ENCODE measurements around the gene CAPN8.

The CAPN8 gene

DNA sequence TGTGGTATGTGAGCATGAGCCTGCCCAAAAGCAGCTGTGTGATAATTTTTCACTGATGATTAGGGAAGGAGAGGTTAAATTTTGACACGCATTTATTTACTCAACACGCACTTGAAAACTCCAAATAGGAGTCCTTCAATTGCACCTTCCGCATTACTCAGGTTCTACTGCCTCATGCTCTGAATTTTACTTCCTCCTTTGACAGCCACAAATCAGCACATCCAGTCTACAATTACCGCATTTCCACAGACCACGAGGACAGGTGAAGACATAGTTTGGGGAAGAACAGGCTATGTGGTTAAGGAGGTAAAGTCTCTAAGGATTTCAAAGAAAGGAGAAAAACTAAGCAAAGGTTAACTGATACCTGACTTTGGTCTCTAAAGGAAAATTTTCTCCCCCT lies 2.6 kb downstream of the CAPN8 start:
- Histone ChIP-seq H3K9me3 (ENCODE audit: insufficient read depth, low read length, severe bottlenecking) (no peaks in the 10 kb centered on the region), H4K20me1 (ENCODE audit: insufficient read depth, low read length) (no peaks in the 10 kb centered on the region), H3K27ac (ENCODE audit: low read length) (no peak overlapping the region), H3K36me3 (ENCODE audit: insufficient read depth, low read length) (no peaks in the 10 kb centered on the region), H2AFZ (ENCODE audit: low read depth, low read length) (no peak overlapping the region), H3K4me2 (ENCODE audit: insufficient read depth, low read length) (no peak overlapping the region), H3K4me1 (ENCODE audit: insufficient read depth, low read length) (no peaks in the 10 kb centered on the region), H3K4me3 (ENCODE audit: low read depth in 1 of 2, low read length in 2 of 2) (no peak overlapping the region), H3K79me2 (ENCODE audit: insufficient read depth, low read length) (no peaks in the 10 kb centered on the region), H3K9ac (ENCODE audit: low read depth, low read length) (no peak overlapping the region), H3K27me3 (ENCODE audit: insufficient read depth, low read length, poor library complexity) (peaks cover 4% of the 10 kb centered on the region)
- DNase-seq (no peak), ATAC-seq (ENCODE audit: insufficient read depth, low read depth) (no peak)
- TF ChIP-seq, protein P1, sequence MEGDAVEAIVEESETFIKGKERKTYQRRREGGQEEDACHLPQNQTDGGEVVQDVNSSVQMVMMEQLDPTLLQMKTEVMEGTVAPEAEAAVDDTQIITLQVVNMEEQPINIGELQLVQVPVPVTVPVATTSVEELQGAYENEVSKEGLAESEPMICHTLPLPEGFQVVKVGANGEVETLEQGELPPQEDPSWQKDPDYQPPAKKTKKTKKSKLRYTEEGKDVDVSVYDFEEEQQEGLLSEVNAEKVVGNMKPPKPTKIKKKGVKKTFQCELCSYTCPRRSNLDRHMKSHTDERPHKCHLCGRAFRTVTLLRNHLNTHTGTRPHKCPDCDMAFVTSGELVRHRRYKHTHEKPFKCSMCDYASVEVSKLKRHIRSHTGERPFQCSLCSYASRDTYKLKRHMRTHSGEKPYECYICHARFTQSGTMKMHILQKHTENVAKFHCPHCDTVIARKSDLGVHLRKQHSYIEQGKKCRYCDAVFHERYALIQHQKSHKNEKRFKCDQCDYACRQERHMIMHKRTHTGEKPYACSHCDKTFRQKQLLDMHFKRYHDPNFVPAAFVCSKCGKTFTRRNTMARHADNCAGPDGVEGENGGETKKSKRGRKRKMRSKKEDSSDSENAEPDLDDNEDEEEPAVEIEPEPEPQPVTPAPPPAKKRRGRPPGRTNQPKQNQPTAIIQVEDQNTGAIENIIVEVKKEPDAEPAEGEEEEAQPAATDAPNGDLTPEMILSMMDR (IDR thresholded peaks at IDR 0.05; ENCODE audit: borderline replicate concordance, extremely low read depth, low read length, poor library complexity, severe bottlenecking) = no peak
- no peak for TF ChIP-seq EZH2 (IDR thresholded peaks at IDR 0.05; ENCODE audit: borderline replicate concordance, low read depth, low read length, severe bottlenecking)

DNA sequence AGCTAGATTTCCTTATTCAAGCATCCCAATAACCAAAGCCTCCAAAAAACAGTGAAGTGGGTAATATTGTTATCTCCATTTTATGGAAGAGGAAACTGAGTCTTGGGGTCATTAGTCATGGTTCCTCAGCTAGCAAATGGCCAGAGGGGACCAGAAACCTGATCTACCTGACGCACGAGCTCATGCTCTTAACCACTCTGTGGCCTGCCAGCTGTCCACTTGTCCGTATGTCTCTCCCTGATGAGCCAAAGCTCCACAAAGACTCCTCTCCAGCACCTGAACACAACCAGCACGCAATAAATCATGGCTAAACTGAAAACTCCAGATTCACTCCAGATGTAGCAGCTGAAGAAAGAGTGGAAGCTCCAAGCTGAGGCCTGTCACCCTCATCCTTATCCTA lies 5.8 kb downstream of the CAPN8 start:
- Histone ChIP-seq H3K27me3 (ENCODE audit: insufficient read depth, low read length, poor library complexity) (peaks cover 4% of the 10 kb centered on the region), H3K4me1 (ENCODE audit: insufficient read depth, low read length) (no peaks in the 10 kb centered on the region), H4K20me1 (ENCODE audit: insufficient read depth, low read length) (no peaks in the 10 kb centered on the region), H3K27ac (ENCODE audit: low read length) (no peak overlapping the region), H3K9me3 (ENCODE audit: insufficient read depth, low read length, severe bottlenecking) (no peaks in the 10 kb centered on the region), H3K9ac (ENCODE audit: low read depth, low read length) (no peak overlapping the region), H3K36me3 (ENCODE audit: insufficient read depth, low read length) (no peaks in the 10 kb centered on the region), H2AFZ (ENCODE audit: low read depth, low read length) (no peak overlapping the region), H3K4me3 (ENCODE audit: low read depth in 1 of 2, low read length in 2 of 2) (no peak overlapping the region), H3K79me2 (ENCODE audit: insufficient read depth, low read length) (no peaks in the 10 kb centered on the region), H3K4me2 (ENCODE audit: insufficient read depth, low read length) (no peak overlapping the region)
- no peak for TF ChIP-seq EZH2 (IDR thresholded peaks at IDR 0.05; ENCODE audit: borderline replicate concordance, low read depth, low read length, severe bottlenecking)
- TF ChIP-seq, protein P1 (IDR thresholded peaks at IDR 0.05; ENCODE audit: borderline replicate concordance, extremely low read depth, low read length, poor library complexity, severe bottlenecking) = no peak
- ATAC-seq (ENCODE audit: insufficient read depth, low read depth) (no peak), DNase-seq (no peak)

DNA sequence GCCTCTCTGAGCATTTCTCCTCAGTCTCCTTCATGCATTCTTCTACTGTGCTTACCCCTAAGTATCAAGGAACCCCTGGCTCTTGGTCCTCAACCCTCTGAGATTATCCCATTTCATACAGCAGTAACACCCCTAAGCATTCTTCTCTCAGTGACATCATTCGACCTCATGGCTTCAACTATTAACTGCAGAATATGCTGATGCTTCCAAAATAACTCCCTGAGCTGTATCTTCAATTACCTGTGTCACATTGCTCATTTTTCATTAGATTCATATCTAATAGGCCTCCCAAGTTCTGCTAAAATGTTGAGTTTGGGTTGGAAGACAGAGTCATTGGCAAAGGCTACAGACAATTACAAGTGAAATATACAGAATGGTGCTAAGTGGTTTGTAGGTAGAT lies 7.5 kb downstream of the CAPN8 start:
- no peak overlapping the region for H3K4me2 ChIP-seq (ENCODE audit: insufficient read depth, low read length)
- no peak overlapping the region for H2AFZ ChIP-seq (ENCODE audit: low read depth, low read length)
- peaks cover 17% of the 10 kb centered on the region for H3K27me3 ChIP-seq (ENCODE audit: insufficient read depth, low read length, poor library complexity)
- H3K36me3 ChIP-seq (ENCODE audit: insufficient read depth, low read length) = no peaks in the 10 kb centered on the region
- H3K27ac ChIP-seq (ENCODE audit: low read length) = no peak overlapping the region
- TF ChIP-seq, protein P1 (IDR thresholded peaks at IDR 0.05; ENCODE audit: borderline replicate concordance, extremely low read depth, low read length, poor library complexity, severe bottlenecking) = no peak
- no peak for TF ChIP-seq EZH2 (IDR thresholded peaks at IDR 0.05; ENCODE audit: borderline replicate concordance, low read depth, low read length, severe bottlenecking)
- DNase-seq (no peak), ATAC-seq (ENCODE audit: insufficient read depth, low read depth) (no peak)
- no peak overlapping the region for H3K9ac ChIP-seq (ENCODE audit: low read depth, low read length)
- no peaks in the 10 kb centered on the region for H4K20me1 ChIP-seq (ENCODE audit: insufficient read depth, low read length)
- H3K4me1 ChIP-seq (ENCODE audit: insufficient read depth, low read length) = peaks cover 4% of the 10 kb centered on the region
- no peak overlapping the region for H3K4me3 ChIP-seq (ENCODE audit: low read depth in 1 of 2, low read length in 2 of 2)
- H3K9me3 ChIP-seq (ENCODE audit: insufficient read depth, low read length, severe bottlenecking) = no peaks in the 10 kb centered on the region
- no peaks in the 10 kb centered on the region for H3K79me2 ChIP-seq (ENCODE audit: insufficient read depth, low read length)

DNA sequence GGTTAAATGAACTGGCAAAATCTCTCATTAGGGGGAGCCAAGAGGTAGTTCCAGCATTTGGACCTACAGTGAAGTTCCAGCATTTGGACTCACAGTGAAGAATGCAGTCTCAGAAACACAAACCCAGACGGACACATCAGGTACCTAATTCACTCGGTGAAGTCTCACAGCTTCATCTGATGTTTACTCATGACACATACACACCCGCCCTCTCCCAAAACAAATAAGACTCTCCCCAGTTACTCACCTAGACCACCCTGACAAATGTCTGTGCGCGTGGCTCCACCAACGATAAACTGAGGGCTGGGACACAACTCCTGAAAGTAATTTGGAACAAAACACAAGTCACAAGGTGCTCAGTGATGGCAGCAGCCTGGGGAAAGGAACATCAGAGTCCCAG lies 11.4 kb downstream of the CAPN8 start:
- no peak overlapping the region for H2AFZ ChIP-seq (ENCODE audit: low read depth, low read length)
- H3K9ac ChIP-seq (ENCODE audit: low read depth, low read length) = no peak overlapping the region
- H3K4me2 ChIP-seq (ENCODE audit: insufficient read depth, low read length) = no peak overlapping the region
- no peak overlapping the region for H3K4me3 ChIP-seq (ENCODE audit: low read depth in 1 of 2, low read length in 2 of 2)
- no peak for DNase-seq
- TF ChIP-seq EZH2 (IDR thresholded peaks at IDR 0.05; ENCODE audit: borderline replicate concordance, low read depth, low read length, severe bottlenecking) = no peak
- TF ChIP-seq, protein P1 (IDR thresholded peaks at IDR 0.05; ENCODE audit: borderline replicate concordance, extremely low read depth, low read length, poor library complexity, severe bottlenecking) = no peak
- no peaks in the 10 kb centered on the region for H3K79me2 ChIP-seq (ENCODE audit: insufficient read depth, low read length)
- H3K4me1 ChIP-seq (ENCODE audit: insufficient read depth, low read length) = peaks cover 20% of the 10 kb centered on the region
- no peaks in the 10 kb centered on the region for H4K20me1 ChIP-seq (ENCODE audit: insufficient read depth, low read length)
- H3K36me3 ChIP-seq (ENCODE audit: insufficient read depth, low read length) = no peaks in the 10 kb centered on the region
- H3K27me3 ChIP-seq (ENCODE audit: insufficient read depth, low read length, poor library complexity) = peaks cover 30% of the 10 kb centered on the region
- no peak for ATAC-seq (ENCODE audit: insufficient read depth, low read depth)
- no peaks in the 10 kb centered on the region for H3K9me3 ChIP-seq (ENCODE audit: insufficient read depth, low read length, severe bottlenecking)
- no peak overlapping the region for H3K27ac ChIP-seq (ENCODE audit: low read length)

Data from DND-41 (cell line).